Amniotic stem cell (primary cell): Measurements from ENCODE around the gene TYW1B.
"Not testable (repeated sequence)": the region's sequence is repeated elsewhere in the genome, so short reads cannot be mapped to it uniquely, and the experiment has no call there.

ENCODE experiments used
- DNase-seq: peaks from one replicate; lab custom pipeline; 2025; lab: John Stamatoyannopoulos, UW

Gene TYW1B, protein sequence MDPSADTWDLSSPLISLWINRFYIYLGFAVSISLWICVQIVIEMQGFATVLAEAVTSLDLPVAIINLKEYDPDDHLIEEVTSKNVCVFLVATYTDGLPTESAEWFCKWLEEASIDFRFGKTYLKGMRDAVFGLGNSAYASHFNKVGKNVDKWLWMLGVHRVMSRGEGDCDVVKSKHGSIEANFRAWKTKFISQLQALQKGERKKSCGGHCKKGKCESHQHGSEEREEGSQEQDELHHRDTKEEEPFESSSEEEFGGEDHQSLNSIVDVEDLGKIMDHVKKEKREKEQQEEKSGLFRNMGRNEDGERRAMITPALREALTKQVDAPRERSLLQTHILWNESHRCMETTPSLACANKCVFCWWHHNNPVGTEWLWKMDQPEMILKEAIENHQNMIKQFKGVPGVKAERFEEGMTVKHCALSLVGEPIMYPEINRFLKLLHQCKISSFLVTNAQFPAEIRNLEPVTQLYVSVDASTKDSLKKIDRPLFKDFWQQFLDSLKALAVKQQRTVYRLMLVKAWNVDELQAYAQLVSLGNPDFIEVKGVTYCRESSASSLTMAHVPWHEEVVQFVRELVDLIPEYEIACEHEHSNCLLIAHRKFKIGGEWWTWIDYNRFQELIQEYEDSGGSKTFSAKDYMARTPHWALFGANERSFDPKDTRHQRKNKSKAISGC

DNA sequence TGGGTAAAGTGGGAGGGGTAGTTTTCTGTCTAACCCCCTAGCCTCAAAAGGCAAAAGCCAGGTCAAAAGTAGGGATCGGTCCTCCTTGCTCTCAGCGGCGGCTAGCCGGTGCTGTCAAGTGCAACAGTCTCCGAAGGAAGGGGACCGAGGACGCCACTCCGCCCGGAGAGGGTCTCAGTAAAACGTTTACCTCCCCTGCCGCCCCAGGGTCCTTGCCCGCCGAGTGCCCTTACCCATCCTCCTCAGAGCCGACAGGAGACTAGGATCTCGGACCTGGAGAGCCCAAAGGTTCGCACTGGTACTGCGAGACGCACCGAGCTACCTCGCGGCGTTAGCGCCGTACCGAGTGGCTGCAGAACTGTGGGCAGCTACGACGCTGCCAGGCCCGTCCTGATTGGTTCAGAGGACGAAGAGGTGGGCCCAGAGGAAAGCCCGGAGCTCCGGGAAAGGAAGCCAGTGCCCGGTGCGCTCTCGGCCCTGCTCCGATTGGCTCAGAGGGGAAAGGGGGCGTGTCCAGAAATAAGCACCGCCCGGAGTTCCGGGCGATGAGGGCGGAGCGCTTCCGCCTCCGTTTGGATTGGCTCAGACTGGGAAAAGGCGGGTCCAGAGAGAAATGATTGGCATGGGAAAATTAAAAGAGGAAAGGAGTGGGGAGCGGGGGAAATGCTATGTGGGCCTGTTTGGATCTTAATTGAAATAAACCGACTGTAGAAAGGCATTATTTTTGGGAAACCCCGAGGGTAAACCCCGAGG is at the start of gene TYW1B:
TSS of gene TYW1B (minus strand) at position 362 of the 753 bp plus-strand sequence. CDS start at position 237, 125 bp downstream.
- DNase-seq: peak; percentile 92

- DNase-seq: not testable (repeated sequence)
Observed at GRCh38 chr7:72867591-72867990, 39.6 kb upstream of the TYW1B start.

DNA sequence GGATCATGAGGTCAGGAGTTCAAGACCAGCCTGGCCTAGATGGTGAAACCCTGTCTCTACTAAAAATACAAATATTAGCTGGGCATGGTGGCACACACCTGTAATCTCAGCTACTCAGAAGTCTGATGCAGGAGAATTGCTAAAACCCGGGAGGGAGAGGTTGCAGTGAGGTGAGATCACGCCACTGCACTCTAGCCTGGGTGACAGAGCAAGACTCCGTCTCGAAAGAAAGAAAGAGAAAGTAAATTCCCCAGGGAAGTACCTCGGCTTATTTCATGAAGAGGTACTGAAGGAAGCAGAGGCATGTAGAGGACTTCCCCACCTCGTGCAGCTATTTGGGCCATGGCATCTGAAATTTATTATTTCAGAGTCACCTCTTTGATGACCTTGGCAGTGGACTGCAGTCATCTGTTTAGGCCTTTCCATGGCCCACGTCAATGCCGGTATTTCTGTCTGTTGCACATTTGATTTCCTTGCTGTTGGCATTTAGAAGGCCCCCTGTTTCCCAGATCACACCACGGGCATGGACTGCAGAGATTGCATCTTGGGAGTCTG is 30.9 kb upstream of the TYW1B start:
- DNase-seq: not testable (repeated sequence)

- DNase-seq: not testable (repeated sequence)
Observed at GRCh38 chr7:72857925-72858324, 29.9 kb upstream of the TYW1B start.

DNA sequence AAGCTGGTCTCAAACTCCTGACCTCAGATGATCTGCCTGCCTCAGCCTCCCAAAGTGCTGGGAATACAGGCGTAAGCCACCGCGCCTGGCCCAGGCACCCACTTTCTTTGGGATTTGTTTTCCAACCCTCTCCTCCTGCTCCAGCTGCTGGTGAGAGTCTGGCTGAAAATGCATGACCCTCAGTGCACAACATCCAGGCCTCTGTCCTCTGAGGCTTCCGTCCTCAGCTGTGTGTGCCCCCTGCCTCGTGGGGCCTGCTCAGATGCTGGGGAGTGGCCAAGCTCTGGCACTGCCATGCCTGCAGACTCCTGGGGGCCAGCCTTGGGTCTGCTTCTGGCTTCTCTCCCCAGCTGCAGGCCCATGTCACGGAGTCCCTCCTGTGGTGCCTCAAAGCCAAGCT is 27.3 kb upstream of the TYW1B start:
- not testable (repeated sequence) for DNase-seq

DNA sequence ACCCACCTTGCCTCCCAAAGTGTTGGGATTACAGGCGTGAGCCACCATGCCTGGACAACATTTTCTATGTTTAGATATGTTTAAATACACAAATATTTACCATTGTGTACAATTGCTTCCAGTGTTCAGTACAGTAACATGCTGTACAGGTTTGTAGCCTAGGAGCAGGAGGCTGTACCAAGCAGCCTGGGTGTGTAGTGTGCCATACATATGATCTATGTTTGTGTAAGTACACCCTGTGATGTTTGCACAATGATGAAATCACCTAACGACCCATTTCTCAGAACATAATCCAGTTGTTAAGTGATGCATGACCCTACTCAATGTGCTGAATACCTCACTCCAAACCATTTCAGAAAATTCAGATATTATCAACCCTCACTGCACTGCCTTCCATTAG is 24.9 kb upstream of the TYW1B start:
- DNase-seq: not testable (repeated sequence)

DNA sequence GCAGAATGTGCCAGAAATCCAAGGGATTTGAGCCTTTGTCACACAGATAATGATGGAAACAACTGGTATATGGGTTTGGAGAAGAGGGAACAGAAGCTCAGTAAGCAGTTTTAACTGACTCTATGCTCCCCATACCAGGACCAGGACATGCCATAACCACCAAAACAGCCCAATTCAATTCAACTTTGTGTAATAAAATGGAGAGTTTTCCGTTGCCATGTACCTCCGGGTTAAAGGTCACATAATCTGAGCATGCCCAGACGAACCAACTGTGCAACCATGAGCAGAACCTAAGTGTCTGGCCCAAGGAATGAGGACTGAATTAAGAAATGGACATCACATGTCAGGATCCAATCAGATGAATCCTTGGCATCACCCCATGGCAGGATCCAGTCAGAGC is 22.7 kb upstream of the TYW1B start:
- not testable (repeated sequence) for DNase-seq

DNA sequence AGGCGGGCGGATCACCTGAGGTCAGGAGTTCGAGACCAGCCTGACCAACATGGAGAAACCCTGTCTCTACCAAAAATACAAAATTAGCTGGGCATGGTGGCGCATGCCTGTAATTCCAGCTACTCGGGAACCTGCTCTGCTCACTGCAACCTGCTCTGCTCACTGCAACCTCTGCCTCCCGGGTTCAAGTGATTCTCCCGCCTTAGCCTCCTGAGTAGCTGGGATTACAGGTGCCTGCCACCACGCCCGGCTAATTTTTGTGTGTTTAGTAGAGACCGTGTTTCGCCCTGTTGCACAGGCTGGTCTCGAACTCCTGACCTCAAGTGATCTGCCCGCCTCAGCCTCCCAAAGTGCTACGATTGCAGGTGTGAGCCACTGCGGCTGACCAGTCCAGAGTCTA is 16.1 kb upstream of the TYW1B start:
- DNase-seq: not testable (repeated sequence)

GRCh38 chr7:72843166-72843565 is 15.2 kb upstream of the TYW1B start:
- not testable (repeated sequence) for DNase-seq

- DNase-seq: not testable (repeated sequence)
Observed at GRCh38 chr7:72840966-72841511, 13.0 kb upstream of the TYW1B start.

DNA sequence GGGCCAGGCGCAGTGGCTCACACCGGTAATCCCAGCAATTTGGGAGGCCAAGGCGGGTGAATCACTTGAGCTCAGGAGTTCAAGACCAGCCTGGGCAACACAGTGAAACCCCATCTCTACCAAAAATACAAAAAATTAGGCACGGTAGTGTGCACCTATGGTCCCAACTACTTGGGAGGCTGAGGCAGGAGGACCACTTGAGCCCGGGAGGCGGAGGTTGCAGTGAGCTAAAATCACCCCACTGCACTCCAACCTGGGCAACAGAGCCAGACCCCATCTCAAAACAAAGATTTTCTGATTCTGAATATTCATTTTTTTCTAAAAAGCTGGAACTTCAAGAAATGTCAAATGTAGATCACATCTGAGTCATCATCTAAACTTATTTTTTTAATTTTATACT is 10.3 kb upstream of the TYW1B start:
- not testable (repeated sequence) for DNase-seq

GRCh38 chr7:72837291-72837690 is 9.3 kb upstream of the TYW1B start:
- not testable (repeated sequence) for DNase-seq

GRCh38 chr7:72830567-72830966 is 2.6 kb upstream of the TYW1B start:
- not testable (repeated sequence) for DNase-seq

DNA sequence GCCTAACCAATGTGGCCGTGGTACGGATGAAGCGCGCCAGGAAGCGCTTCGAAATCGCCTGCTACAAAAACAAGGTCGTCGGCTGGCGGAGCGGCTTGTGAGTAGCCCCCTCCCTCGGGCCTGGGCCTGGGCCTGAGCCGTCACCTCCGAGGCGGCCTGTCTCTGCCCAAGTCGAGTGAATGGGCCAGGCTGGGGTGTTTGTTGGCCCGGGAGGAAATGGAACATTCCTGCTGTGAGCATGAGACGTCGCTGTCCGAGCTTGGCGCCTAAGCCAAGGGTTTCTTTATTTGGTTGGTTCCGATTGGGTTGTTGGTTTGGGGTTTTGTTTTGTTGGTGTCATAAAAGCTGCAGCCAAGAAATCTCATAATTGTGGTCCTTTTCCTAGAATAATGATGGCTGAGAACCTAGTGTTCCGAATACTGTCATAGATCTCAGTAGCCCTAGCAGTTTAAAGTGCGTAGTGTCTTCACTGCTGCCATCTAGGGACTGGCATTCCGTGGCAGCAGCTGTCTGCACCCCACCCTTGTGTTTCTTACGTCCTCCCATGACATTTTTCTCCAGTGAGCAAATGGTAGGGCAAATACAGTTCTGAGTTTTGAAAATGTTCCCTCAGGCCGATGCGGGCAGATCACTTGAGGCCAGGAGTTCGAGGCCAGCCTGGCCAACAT is 1.8 kb upstream of the TYW1B start:
- DNase-seq: peak; percentile 66

DNA sequence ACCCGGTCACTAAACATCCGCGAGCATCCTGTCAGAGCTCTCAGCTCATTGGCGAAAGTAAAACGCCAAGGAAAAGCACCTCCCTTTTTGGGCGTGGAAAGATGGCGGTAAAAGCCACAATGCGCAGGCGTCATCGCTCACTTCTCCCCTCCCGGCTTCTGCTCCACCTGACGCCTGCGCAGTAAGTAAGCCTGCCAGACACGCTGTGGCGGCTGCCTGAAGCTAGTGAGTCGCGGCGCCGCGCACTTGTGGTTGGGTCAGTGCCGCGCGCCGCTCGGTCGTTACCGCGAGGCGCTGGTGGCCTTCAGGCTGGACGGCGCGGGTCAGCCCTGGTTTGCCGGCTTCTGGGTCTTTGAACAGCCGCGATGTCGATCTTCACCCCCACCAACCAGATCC is 1.3 kb upstream of the TYW1B start:
- DNase-seq: peak; percentile 98

DNA sequence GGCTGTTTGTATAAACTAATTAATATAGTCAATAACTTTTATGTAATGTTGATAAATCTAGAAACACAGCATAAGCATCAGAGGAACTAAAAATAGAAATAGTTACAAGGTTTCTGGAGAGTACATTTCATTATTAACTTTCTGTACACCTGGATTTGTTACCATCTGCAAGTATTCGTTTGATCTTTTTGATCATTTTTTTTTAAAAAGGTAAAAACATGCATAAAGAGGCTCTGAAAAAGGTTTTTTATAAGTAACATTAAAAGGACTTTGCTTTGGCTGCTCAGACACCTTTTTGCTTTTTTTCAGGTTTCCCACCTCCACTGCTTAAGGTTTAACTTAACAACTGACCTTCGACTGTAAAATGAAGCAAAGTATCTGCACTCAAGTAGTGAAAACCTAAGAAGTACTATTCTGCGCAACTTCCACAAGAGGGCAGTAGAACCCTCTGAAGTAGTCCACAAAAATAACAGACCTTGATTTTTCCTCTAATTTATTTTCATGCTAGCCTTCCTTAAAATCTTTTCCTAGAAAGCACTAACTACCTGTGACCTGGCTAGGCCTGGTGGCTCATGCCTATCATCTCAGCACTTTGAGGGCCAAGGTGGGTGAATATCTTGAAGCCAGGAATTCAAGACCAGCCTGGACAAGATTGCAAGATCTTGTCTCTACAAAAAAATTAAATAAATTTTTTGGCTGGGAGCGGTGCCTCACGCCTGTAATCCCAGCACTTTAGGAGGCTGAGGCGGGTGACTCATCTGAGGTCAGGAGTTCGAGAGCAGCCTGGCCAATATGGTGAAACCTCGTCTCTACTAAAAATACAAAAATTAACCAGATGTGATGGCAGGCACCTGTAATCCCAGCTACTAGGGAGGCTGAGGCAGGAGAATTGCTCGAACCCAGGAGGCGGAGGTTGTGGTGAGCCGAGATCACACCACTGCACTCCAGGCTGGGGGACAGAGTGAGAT is 4.0 kb downstream of the TYW1B start:
- not testable (repeated sequence) for DNase-seq

GRCh38 chr7:72822497-72822896 is 5.5 kb downstream of the TYW1B start:
- DNase-seq: not testable (repeated sequence)

DNA sequence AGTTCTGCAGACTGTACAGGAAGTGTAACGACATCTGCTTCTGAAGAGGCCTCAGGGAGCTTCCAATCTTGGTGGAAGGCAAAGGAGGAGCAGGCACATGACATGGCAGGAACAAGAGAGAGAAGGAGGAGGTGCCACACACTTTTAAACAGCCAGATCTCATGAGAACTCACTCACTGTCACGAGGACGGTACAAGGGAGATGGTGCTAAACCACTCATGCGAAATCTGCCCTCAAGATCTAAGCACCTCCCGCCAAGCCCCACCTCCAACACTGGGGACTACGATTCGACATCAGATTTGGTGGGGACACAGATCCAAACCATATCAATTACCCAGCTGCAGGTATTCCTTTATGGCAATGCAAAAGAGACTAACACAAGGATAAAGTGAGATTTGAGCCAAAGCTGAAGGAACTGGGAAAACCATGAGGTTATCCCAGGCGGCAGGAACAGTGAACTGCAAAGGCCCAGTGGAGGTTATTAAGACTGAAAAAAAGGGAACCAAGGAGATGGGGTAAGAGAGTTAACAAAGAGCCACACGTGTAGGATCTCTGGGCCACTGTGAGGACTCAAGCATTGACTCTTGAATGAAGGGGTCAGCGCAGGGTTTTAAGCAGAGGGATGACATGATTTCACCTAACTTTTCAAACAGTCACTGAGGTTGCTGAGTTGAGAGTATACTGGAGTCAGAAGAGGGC is 9.2 kb downstream of the TYW1B start:
- DNase-seq: not testable (repeated sequence)

- not testable (repeated sequence) for DNase-seq
Observed at GRCh38 chr7:72817661-72818060, 10.3 kb downstream of the TYW1B start.
